BE2C (cell line): Measurements from ENCODE around the gene EIF4H.

Experiments
- DNase-seq: peaks from one replicate; pipeline ENCODE4 v3.0.0-alpha.2; 2020
- H3K27me3 ChIP-seq: fragments of 250-450 bp; sonication (Bioruptor Pico); 2 replicates; pipeline ENCODE4 v1.5.1; 2020; ENCODE audit warnings: mild to moderate bottlenecking
- H3K36me3 ChIP-seq: fragments of 250-450 bp; sonication (Bioruptor Pico); 2 replicates; pipeline ENCODE4 v1.5.1; 2020; ENCODE audit warnings: mild to moderate bottlenecking
- H3K4me1 ChIP-seq: fragments of 250-450 bp; sonication (Bioruptor Pico); 2 replicates; pipeline ENCODE4 v1.5.1; 2020
- H3K4me3 ChIP-seq: 2 replicates; pipeline ENCODE4 v1.5.1; 2011; ENCODE audit warnings: low read depth, low read length
- H3K9me3 ChIP-seq: fragments of 250-450 bp; sonication (Bioruptor Pico); 2 replicates; pipeline ENCODE4 v1.5.1; 2020
- TF ChIP-seq, protein P1 (sequence below): IDR thresholded peaks from 2 replicates; pipeline ENCODE4 v1.5.1; 2012; ENCODE audit warnings: mild to moderate bottlenecking, low read depth, low read length

Gene EIF4H

DNA sequence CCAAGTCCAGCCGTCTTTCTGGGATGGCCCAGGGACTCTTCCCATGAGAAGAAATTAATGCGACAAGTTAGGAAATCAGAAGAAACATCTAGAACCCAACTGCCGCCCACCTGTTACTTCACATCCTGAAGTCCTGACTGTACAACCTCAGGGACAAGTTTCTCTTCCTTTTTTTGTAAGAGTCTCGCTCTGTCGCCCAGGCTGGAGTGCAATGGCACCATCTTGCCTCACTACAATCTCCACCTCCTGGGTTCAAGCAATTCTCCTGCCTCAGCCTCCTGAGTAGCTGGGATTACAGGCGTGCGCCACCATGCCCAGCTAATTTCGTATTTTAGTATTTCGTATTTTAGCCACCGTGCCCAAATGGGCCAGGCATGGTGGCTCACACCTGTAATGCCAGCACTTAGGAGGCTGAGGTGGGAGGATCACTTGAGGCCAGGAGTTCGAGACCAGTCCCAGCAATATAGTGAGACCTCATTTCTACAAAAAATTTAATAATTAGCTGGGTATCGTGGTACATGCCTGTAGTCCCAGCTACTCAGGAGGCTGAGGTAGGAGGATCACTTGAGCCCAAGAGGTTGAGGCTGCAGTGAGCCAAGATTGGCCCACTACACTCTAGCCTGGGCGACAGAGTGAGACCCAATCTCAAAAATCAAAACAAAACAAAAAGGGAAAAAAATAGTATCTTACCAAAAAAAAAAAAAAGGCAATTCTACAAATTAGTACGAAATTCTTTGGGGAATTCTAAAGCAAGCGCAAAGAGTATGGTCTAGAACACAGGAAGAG lies 56.5 kb downstream of the EIF4H start:
- H3K9me3 ChIP-seq: no peaks in the 10 kb centered on the region
- TF ChIP-seq, protein P1, sequence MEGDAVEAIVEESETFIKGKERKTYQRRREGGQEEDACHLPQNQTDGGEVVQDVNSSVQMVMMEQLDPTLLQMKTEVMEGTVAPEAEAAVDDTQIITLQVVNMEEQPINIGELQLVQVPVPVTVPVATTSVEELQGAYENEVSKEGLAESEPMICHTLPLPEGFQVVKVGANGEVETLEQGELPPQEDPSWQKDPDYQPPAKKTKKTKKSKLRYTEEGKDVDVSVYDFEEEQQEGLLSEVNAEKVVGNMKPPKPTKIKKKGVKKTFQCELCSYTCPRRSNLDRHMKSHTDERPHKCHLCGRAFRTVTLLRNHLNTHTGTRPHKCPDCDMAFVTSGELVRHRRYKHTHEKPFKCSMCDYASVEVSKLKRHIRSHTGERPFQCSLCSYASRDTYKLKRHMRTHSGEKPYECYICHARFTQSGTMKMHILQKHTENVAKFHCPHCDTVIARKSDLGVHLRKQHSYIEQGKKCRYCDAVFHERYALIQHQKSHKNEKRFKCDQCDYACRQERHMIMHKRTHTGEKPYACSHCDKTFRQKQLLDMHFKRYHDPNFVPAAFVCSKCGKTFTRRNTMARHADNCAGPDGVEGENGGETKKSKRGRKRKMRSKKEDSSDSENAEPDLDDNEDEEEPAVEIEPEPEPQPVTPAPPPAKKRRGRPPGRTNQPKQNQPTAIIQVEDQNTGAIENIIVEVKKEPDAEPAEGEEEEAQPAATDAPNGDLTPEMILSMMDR: no peak
- no peak for DNase-seq
- no peak overlapping the region for H3K4me3 ChIP-seq
- H3K4me1 ChIP-seq: no peaks in the 10 kb centered on the region
- H3K27me3 ChIP-seq: no peaks in the 10 kb centered on the region
- H3K36me3 ChIP-seq: peaks cover 46% of the 10 kb centered on the region

DNA sequence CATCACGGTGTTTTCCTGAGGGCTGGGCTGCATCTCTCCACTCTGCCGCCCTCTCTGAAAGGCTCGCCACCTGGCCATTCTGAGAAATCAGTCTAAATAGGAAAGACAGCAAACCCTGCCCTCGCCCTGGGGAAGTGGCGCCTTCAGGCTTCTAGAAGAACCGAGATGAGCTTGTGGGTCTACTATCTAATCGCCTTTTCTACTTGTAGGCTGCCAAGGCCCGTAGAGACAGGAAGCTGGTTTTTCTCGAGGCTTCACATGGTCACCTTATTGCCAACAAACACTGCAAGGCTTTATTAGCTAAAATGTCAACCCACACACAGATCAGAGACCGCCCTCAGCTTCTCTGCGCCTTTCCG lies 57.1 kb downstream of the EIF4H start:
- Histone ChIP-seq H3K27me3 (no peaks in the 10 kb centered on the region), H3K4me1 (no peaks in the 10 kb centered on the region), H3K36me3 (peaks cover 48% of the 10 kb centered on the region), H3K9me3 (no peaks in the 10 kb centered on the region), H3K4me3 (no peak overlapping the region)
- DNase-seq: no peak
- TF ChIP-seq, protein P1: no peak

DNA sequence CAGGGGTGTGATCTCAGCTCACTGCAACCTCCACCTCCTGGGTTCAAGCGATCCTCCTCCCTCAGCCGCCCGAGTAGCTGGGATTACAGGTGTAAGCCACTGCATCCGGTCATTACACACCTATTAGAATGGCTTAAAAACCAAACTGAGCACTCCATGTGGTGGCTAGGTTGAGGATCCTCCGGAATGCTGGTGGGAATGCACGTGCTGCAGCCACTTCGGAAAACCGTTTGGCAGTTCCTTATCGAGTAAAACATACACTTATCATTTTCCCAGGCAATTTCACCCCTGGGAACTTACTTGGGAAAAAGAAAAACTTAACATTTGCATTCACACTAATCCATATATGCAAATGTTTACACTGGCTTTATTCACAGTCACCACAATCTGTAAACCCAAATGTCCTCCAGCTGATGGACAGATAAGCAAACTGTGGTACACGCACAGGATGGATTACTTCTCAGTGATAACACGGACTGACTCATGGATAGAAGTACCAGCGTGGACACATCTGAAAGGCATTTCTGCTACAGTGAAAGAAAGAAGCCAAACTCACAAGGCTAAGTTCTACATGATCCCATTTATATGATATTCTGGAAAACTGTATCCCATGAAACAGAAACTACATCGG lies 59.6 kb downstream of the EIF4H start:
- no peaks in the 10 kb centered on the region for H3K4me1 ChIP-seq
- TF ChIP-seq, protein P1: no peak
- H3K9me3 ChIP-seq: no peaks in the 10 kb centered on the region
- no peaks in the 10 kb centered on the region for H3K27me3 ChIP-seq
- H3K36me3 ChIP-seq: peaks cover 70% of the 10 kb centered on the region
- no peak overlapping the region for H3K4me3 ChIP-seq
- DNase-seq: no peak

DNA sequence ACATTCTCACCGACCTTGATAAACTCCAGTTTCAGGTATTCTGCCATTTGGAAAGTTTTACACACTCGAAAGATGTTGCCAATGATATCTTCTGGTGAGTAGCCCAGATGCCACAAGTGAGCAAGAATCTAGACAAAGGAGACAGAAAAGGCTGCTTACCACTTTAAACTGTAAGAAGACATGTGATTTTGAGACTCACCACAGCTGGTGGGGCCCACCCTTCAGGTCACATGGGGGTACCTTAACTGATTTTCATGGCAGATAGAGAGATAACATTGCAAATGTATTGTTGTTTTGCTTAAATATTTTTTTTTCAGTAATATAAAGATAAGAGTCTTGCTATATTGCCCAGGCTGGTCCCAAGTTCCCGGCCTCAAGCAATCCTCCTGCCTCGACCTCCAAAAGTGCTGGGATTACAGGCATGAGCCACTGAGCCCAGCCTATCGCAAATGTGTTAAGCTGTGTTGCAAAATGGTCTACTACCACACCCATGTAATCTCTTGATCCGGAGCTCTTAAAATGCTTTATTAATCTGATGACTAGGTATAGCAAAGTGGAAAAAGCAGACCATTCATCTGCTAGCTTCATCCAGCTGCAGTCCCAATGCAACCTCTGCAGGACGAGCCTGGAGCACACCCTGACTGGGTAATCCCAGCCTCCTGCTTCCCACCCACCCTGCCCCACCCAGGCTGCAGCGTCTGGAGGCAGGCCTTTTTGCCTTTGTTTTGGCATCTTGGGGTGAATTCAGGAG lies 61.5 kb downstream of the EIF4H start:
- no peaks in the 10 kb centered on the region for H3K9me3 ChIP-seq
- TF ChIP-seq, protein P1: no peak
- H3K36me3 ChIP-seq: peaks cover 73% of the 10 kb centered on the region
- no peaks in the 10 kb centered on the region for H3K4me1 ChIP-seq
- no peak for DNase-seq
- H3K4me3 ChIP-seq: no peak overlapping the region
- H3K27me3 ChIP-seq: no peaks in the 10 kb centered on the region

DNA sequence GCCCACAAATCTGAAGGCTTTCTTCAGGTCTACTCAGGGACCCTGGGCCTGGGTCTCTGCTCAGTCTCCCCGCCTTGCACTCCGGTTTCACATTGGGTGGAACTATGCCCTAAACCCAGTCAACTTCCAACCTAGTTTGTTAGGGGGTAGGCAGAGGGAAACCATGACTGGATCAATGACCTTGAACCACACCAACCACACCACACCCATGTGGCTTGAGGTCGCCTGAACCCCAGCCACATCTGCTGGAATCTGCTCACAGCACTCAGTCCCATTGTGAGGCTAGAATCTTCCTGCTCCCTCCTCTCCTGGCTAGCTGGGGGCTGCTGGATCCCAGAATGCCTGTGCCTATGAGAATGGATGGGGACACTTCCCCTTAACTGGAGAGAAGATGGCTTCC lies 62.1 kb downstream of the EIF4H start:
- Histone ChIP-seq H3K36me3 (peaks cover 74% of the 10 kb centered on the region), H3K27me3 (no peaks in the 10 kb centered on the region)

More for the DNA sequence above, 62.1 kb downstream of the EIF4H start:
- H3K9me3 ChIP-seq: no peaks in the 10 kb centered on the region
- TF ChIP-seq, protein P1: no peak
- H3K4me3 ChIP-seq: no peak overlapping the region
- no peak for DNase-seq
- H3K4me1 ChIP-seq: no peaks in the 10 kb centered on the region
